ENCODE results near the gene PARVB.

The PARVB gene

DNA sequence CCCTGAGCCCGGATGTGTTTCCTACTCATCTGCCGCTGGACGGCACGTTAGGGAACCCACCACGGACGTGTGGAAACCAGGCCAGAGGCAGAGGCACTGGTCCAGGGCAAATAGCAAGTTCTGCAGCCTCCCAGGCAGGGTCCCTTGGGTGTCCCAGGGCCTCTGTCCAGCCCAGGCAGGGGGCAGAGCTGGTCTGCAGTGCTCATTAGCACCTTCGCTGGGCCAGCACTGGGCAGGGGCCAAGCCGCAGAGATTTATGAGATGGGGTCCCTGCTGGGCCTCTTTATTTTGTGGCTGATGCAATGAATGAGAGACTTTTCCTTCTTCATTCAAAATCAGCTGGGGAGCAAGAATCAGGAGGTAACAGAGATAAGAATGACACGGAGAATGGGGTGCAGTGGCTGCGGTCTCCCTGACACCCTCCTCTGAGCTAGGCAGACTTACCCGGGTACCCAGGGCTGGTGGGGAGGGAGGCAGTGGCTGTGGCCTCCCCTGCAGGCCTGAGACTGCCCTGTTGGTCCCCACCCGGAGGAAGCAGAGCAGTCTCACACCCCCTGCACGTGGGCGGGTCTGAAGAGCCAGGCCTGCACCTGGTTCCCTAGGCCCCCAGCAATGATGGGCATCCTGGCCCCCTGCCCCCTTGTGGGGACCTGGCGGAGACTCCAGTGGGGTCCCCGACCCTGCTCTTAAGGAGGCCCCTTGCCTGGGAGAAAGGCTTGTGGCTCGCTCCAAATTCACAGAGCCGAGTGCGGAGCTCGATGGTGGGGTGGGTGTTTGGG lies 142.6 kb downstream of the PARVB start:
- Histone ChIP-seq H4K20me1 (ENCODE audit: insufficient read depth, low read length) (peaks cover 3% of the 10 kb centered on the region; the same call in 1 of the 2 replicates), H3K9me3 (ENCODE audit: insufficient read depth, low read length) (no peaks in the 10 kb centered on the region), H3K27ac (ENCODE audit: low read length) (no peak overlapping the region), H3K4me2 (ENCODE audit: low read length) (no peak overlapping the region), H3K79me2 (ENCODE audit: low read length) (no peaks in the 10 kb centered on the region), H3K27me3 (ENCODE audit: low read depth, low read length) (no peaks in the 10 kb centered on the region), H3K9ac (ENCODE audit: low read length) (no peak overlapping the region), H2AFZ (ENCODE audit: low read depth, low read length) (no peak overlapping the region), H3K4me3 (ENCODE audit: low read length) (no peak overlapping the region), H3K4me1 (ENCODE audit: low read length) (no peaks in the 10 kb centered on the region), H3K36me3 (replicated peaks; ENCODE audit: low read depth, low read length) (peaks cover 9% of the 10 kb centered on the region)
- no peak for TF ChIP-seq EZH2phosphoT487 (IDR thresholded peaks at IDR 0.05; ENCODE audit: low read depth)
- TF ChIP-seq, protein P1, sequence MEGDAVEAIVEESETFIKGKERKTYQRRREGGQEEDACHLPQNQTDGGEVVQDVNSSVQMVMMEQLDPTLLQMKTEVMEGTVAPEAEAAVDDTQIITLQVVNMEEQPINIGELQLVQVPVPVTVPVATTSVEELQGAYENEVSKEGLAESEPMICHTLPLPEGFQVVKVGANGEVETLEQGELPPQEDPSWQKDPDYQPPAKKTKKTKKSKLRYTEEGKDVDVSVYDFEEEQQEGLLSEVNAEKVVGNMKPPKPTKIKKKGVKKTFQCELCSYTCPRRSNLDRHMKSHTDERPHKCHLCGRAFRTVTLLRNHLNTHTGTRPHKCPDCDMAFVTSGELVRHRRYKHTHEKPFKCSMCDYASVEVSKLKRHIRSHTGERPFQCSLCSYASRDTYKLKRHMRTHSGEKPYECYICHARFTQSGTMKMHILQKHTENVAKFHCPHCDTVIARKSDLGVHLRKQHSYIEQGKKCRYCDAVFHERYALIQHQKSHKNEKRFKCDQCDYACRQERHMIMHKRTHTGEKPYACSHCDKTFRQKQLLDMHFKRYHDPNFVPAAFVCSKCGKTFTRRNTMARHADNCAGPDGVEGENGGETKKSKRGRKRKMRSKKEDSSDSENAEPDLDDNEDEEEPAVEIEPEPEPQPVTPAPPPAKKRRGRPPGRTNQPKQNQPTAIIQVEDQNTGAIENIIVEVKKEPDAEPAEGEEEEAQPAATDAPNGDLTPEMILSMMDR (IDR thresholded peaks at IDR 0.05; ENCODE audit: low read depth, low read length) = no peak

DNA sequence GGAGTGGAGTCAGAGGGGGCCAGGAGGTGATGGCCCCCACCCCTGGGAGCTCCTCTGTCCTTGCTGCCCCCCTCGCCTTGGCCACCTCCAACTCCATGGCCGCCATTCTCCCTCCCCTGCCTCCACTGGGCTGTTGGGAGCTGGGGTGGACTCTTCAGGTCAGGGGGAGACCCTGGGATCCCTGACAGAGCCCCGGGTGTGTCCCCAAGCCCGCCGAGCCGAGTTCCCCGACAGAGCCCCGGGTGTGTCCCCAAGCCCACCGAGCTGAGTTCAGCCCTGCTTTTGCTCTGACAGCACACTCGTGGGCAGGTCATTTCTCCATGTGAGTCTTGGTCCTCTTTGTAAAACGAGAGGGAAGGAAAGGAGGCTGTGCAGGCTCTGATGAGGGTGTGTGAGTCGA lies 143.4 kb downstream of the PARVB start:
- Histone ChIP-seq H3K27me3 (ENCODE audit: low read depth, low read length) (no peaks in the 10 kb centered on the region), H3K4me3 (ENCODE audit: low read length) (no peak overlapping the region), H3K4me2 (ENCODE audit: low read length) (no peak overlapping the region), H3K9me3 (ENCODE audit: insufficient read depth, low read length) (no peaks in the 10 kb centered on the region), H3K4me1 (ENCODE audit: low read length) (peaks cover 7% of the 10 kb centered on the region), H3K79me2 (ENCODE audit: low read length) (no peaks in the 10 kb centered on the region), H3K27ac (ENCODE audit: low read length) (no peak overlapping the region), H3K9ac (ENCODE audit: low read length) (no peak overlapping the region), H4K20me1 (ENCODE audit: insufficient read depth, low read length) (peaks cover 10% of the 10 kb centered on the region), H2AFZ (ENCODE audit: low read depth, low read length) (no peak overlapping the region), H3K36me3 (replicated peaks; ENCODE audit: low read depth, low read length) (peaks cover 9% of the 10 kb centered on the region)
- no peak for TF ChIP-seq EZH2phosphoT487 (IDR thresholded peaks at IDR 0.05; ENCODE audit: low read depth)
- TF ChIP-seq, protein P1 (IDR thresholded peaks at IDR 0.05; ENCODE audit: low read depth, low read length) = no peak

DNA sequence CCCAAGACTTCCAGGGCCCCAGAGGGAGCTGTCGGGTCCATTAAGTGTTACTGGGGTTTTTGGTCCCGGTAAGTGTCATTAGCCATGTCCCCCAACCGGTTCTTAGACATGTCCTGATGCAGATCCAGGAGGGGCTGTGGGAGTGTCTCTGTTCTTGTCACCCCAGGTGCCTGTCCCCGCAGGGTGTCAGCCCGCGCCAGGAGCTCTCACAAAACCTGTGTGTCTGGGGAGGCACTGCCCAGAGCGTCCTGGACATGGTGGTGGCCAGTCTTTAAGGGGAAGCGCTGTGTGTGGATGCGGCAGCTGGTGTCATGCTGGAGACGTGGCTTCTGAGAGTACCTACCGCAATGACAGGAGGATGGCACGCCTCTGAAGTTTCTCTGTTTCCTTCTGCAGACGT lies 144.1 kb downstream of the PARVB start:
- no peak overlapping the region for H3K4me2 ChIP-seq (ENCODE audit: low read length)
- H3K36me3 ChIP-seq (replicated peaks; ENCODE audit: low read depth, low read length) = peaks cover 9% of the 10 kb centered on the region
- no peaks in the 10 kb centered on the region for H3K9me3 ChIP-seq (ENCODE audit: insufficient read depth, low read length)
- no peak overlapping the region for H3K4me3 ChIP-seq (ENCODE audit: low read length)
- no peak overlapping the region for H3K27ac ChIP-seq (ENCODE audit: low read length)
- no peak overlapping the region for H2AFZ ChIP-seq (ENCODE audit: low read depth, low read length)
- H3K27me3 ChIP-seq (ENCODE audit: low read depth, low read length) = no peaks in the 10 kb centered on the region
- TF ChIP-seq EZH2phosphoT487 (IDR thresholded peaks at IDR 0.05; ENCODE audit: low read depth) = no peak
- TF ChIP-seq, protein P1 (IDR thresholded peaks at IDR 0.05; ENCODE audit: low read depth, low read length) = no peak
- H3K9ac ChIP-seq (ENCODE audit: low read length) = no peak overlapping the region
- H4K20me1 ChIP-seq (ENCODE audit: insufficient read depth, low read length) = peaks cover 14% of the 10 kb centered on the region
- H3K79me2 ChIP-seq (ENCODE audit: low read length) = no peaks in the 10 kb centered on the region
- H3K4me1 ChIP-seq (ENCODE audit: low read length) = peaks cover 11% of the 10 kb centered on the region

DNA sequence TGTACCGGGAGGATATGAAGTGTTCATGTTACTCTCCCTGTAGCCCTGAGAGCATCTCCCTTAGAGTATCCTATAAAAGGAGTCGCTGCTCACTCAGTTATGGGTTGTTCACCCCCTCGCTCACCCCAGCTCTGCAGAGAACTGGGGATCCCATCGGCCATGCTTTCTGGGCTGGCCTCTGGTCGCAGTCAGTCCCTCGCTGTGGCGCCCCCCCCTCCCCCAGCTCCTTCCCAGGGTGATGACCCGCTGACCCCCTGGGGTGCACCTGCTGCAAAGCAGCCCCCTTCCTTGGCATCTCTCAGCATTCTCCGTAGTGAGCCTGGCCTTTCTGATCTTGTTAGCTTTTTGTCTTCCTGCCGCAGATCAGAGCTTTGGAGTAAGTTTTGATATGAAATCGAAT lies 146.4 kb downstream of the PARVB start:
- Histone ChIP-seq H3K4me3 (ENCODE audit: low read length) (no peak overlapping the region), H3K9ac (ENCODE audit: low read length) (no peak overlapping the region), H2AFZ (ENCODE audit: low read depth, low read length) (no peak overlapping the region), H3K4me2 (ENCODE audit: low read length) (no peak overlapping the region), H3K4me1 (ENCODE audit: low read length) (peaks cover 11% of the 10 kb centered on the region), H3K36me3 (replicated peaks; ENCODE audit: low read depth, low read length) (peaks cover 9% of the 10 kb centered on the region), H4K20me1 (ENCODE audit: insufficient read depth, low read length) (peaks cover 14% of the 10 kb centered on the region), H3K27ac (ENCODE audit: low read length) (no peak overlapping the region), H3K9me3 (ENCODE audit: insufficient read depth, low read length) (no peaks in the 10 kb centered on the region), H3K27me3 (ENCODE audit: low read depth, low read length) (no peaks in the 10 kb centered on the region), H3K79me2 (ENCODE audit: low read length) (no peaks in the 10 kb centered on the region)
- TF ChIP-seq EZH2phosphoT487 (IDR thresholded peaks at IDR 0.05; ENCODE audit: low read depth) = no peak
- TF ChIP-seq, protein P1 (IDR thresholded peaks at IDR 0.05; ENCODE audit: low read depth, low read length) = no peak
